ENCODE data around the gene PDGFD. TPM values are rescaled to one million over a fixed set of nuclear protein-coding genes. Genes with fewer than 3 reads are reported as not detected.

Gene PDGFD
- total RNA-seq, 1 experiment from 2014 or later = 1.7 TPM

DNA sequence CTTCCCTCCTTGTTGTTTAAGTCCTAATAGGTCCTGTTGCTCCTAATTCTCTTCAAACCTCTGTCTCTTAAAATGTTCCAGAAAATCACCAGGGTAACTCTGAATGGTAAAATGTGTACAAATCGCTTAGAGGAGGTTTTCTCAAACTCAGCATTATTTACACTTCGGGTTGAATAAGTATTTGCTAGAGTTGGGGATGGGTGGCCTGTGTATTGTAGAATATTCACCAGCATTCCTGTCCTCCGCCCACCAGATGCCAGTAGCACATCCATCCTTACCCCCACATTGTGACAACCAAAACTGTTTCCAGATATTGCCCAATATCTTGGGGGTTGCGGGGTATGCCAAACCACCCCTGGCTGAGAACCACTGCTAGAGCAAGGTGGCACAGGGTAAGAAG is 191.9 kb downstream of the PDGFD start:
- H3K27ac Mint-ChIP-seq = no peak overlapping the region; a peak in 1 of 7 replicates
- H3K23ac ChIP-seq (ENCODE audit: insufficient read length, low read depth, low read length) = no peak overlapping the region

More for the DNA sequence above, 191.9 kb downstream of the PDGFD start:
- no peaks in the 10 kb centered on the region for H3K23me2 ChIP-seq (ENCODE audit: insufficient read length, low read depth, low read length, poor library complexity, severe bottlenecking)
- no peak overlapping the region for H3K27ac ChIP-seq (ENCODE audit: insufficient read length, low read depth, low read length)
- H4K20me1 ChIP-seq (ENCODE audit: control insufficient read depth, insufficient read depth, insufficient read length) = no peaks in the 10 kb centered on the region
- H2BK20ac ChIP-seq (ENCODE audit: low read depth, low read length, poor library complexity, severe bottlenecking) = no peak overlapping the region
- TF ChIP-seq, protein P1, sequence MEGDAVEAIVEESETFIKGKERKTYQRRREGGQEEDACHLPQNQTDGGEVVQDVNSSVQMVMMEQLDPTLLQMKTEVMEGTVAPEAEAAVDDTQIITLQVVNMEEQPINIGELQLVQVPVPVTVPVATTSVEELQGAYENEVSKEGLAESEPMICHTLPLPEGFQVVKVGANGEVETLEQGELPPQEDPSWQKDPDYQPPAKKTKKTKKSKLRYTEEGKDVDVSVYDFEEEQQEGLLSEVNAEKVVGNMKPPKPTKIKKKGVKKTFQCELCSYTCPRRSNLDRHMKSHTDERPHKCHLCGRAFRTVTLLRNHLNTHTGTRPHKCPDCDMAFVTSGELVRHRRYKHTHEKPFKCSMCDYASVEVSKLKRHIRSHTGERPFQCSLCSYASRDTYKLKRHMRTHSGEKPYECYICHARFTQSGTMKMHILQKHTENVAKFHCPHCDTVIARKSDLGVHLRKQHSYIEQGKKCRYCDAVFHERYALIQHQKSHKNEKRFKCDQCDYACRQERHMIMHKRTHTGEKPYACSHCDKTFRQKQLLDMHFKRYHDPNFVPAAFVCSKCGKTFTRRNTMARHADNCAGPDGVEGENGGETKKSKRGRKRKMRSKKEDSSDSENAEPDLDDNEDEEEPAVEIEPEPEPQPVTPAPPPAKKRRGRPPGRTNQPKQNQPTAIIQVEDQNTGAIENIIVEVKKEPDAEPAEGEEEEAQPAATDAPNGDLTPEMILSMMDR (conservative IDR thresholded peaks at IDR 0.05) = no peak
- no peaks in the 10 kb centered on the region for H3K27me3 ChIP-seq (ENCODE audit: insufficient read depth, low read length)
- H3K56ac ChIP-seq (ENCODE audit: insufficient read length, low read depth, low read length) = no peak overlapping the region
- no peaks in the 10 kb centered on the region for H3K4me1 ChIP-seq (ENCODE audit: insufficient read depth, low read length)
- H3T11ph ChIP-seq (ENCODE audit: low read length) = no peak overlapping the region
- no peak overlapping the region for H2AK5ac ChIP-seq (ENCODE audit: insufficient read length, low read length)
- no peak overlapping the region for H3K4ac ChIP-seq (ENCODE audit: low read depth, low read length)
- no peak overlapping the region for H3K4me2 ChIP-seq (ENCODE audit: insufficient read depth, insufficient read length, low read length)
- H2BK5ac ChIP-seq (ENCODE audit: insufficient read length, low read length) = no peak overlapping the region
- no peak overlapping the region for H3K14ac ChIP-seq (ENCODE audit: insufficient read depth, low read length)
- WGBS (ENCODE audit: extremely low coverage, insufficient read length, low lambda C conversion rate) = no CpG with 5 or more reads among the region's 4 CpGs
- H2AFZ ChIP-seq (ENCODE audit: low read length) = no peak overlapping the region
- H3K79me2 ChIP-seq (ENCODE audit: insufficient read depth, low read length) = no peaks in the 10 kb centered on the region
- H4K91ac ChIP-seq (ENCODE audit: insufficient read length, low read depth, low read length) = no peak overlapping the region
- no peak overlapping the region for H4K8ac ChIP-seq (replicated peaks; ENCODE audit: insufficient read length, low read depth, low read length)
- Mint-ChIP-seq H3K36me3 (ENCODE audit: insufficient read depth in 1 of 3, low read depth in 3 of 3) (no peaks in the 10 kb centered on the region; a peak in 1 of 7 replicates), H3K27me3 (ENCODE audit: low read depth) (no peaks in the 10 kb centered on the region), H3K9me3 (peaks cover 0 to 2% of the 10 kb centered on the region in 2 experiments; a peak in 2 of 5 replicates), H3K4me3 (no peak overlapping the region), H3K4me1 (no peaks in the 10 kb centered on the region)
- H2BK15ac ChIP-seq (ENCODE audit: low read depth, low read length) = no peak overlapping the region
- DNase-seq = no peak
- no peak overlapping the region for H3K9ac ChIP-seq (ENCODE audit: extremely low read depth, insufficient read length, low read length)
- no peak overlapping the region for H3K18ac ChIP-seq (ENCODE audit: insufficient read length, low read depth, low read length)
- no peak overlapping the region for H2BK120ac ChIP-seq (ENCODE audit: low read depth, low read length, poor library complexity, severe bottlenecking)
- H4K5ac ChIP-seq (ENCODE audit: insufficient read length, low read depth, low read length) = no peak overlapping the region
- H2BK12ac ChIP-seq (ENCODE audit: insufficient read length, low read depth, low read length) = no peak overlapping the region
- H3K79me1 ChIP-seq (ENCODE audit: insufficient read depth, low read depth, low read length, poor library complexity, severe bottlenecking) = no peaks in the 10 kb centered on the region
- no peaks in the 10 kb centered on the region for H3K9me3 ChIP-seq (ENCODE audit: control insufficient read depth, low read depth, low read length)
